ENCODE measurements around the gene HDLBP.

GRCh38 chr2:241256168-241256545, 59.3 kb downstream of the HDLBP start:
- TF ChIP-seq CTCF (IDR thresholded peaks at IDR 0.05) (no peak), POLR2A (IDR thresholded peaks at IDR 0.05) (no peak)

All from testis (tissue), 2 donors.